Panc1 (cell line): ENCODE measurements around the gene NYAP2.

Experiments
- CTCF ChIP-seq: fragments of 450-650 bp; IDR thresholded peaks from 2 replicates; pipeline ENCODE4 v1.5.1; 2017; ENCODE audit warnings: mild to moderate bottlenecking
- POLR2AphosphoS5 ChIP-seq: IDR thresholded peaks from 2 replicates; pipeline ENCODE4 v1.6.1; 2012; ENCODE audit warnings: mild to moderate bottlenecking, low read depth, low read length, moderate library complexity
- TCF7L2 ChIP-seq: IDR thresholded peaks from 2 replicates; pipeline ENCODE4 v1.6.1; 2011; ENCODE audit warnings: mild to moderate bottlenecking, low read depth, low read length, inconsistent platforms

- TF ChIP-seq CTCF (no peak), POLR2AphosphoS5 (no peak), TCF7L2 (no peak)
Observed at GRCh38 chr2:225496568-225496967, 97.1 kb downstream of the NYAP2 start.
